Neural crest cell (in vitro differentiated cells): Measurements from ENCODE around the gene CDKN2A. TPM values are rescaled to one million over a fixed set of nuclear protein-coding genes. Genes with fewer than 3 reads are reported as not detected.

Source experiments
- DNase-seq: peaks from one replicate; pipeline ENCODE4 v3.0.0; 2021; ENCODE audit warnings: low read depth, mixed read lengths, low spot score
- H3K27ac Mint-ChIP-seq: one replicate; pipeline ENCODE4 v1.8.0; 2021; ENCODE audit warnings: mild to moderate bottlenecking, mixed read lengths; ENCODE audit not compliant: unreplicated experiment
- H3K27me3 Mint-ChIP-seq: 2 replicates; pipeline ENCODE4 v1.8.0; 2021; ENCODE audit warnings: low read depth, mild to moderate bottlenecking, mixed read lengths
- H3K36me3 Mint-ChIP-seq: 2 replicates; pipeline ENCODE4 v1.8.0; 2021; ENCODE audit warnings: low read depth, mild to moderate bottlenecking, mixed read lengths
- H3K4me1 Mint-ChIP-seq: 2 replicates; pipeline ENCODE4 v1.8.0; 2021; ENCODE audit warnings: mixed read lengths
- H3K4me3 Mint-ChIP-seq: one replicate; pipeline ENCODE4 v1.8.0; 2021; ENCODE audit warnings: mild to moderate bottlenecking, mixed read lengths
- H3K9me3 Mint-ChIP-seq: 2 replicates; pipeline ENCODE4 v1.8.0; 2021; ENCODE audit warnings: mixed read lengths
- CTCF ChIP-seq: fragments of 200-600 bp; sonication (generic); conservative IDR thresholded peaks from 2 replicates; pipeline ENCODE4 v1.5.0; 2021; ENCODE audit warnings: antibody characterized with exemption, mild to moderate bottlenecking
- total RNA-seq: library from RNA; stranded (reverse); gene quantifications from 2 replicates; pipeline ENCODE4 v1.2.1, GENCODE V29; 2021

CDKN2A gene
- total RNA-seq, 1 donor from 2014 or later, result 0.68 TPM

- H3K27me3 Mint-ChIP-seq, result no peaks in the 10 kb centered on the region
- peaks cover 17% of the 10 kb centered on the region for H3K36me3 Mint-ChIP-seq
- no peak overlapping the region for H3K4me3 Mint-ChIP-seq
These were observed 60.3 kb downstream of the CDKN2A start for GRCh38 chr9:21933865-21934264.

GRCh38 chr9:21933281-21933680, 60.9 kb downstream of the CDKN2A start:
- TF ChIP-seq CTCF, result no peak
- Mint-ChIP-seq H3K4me1 (no peaks in the 10 kb centered on the region), H3K27ac (no peak overlapping the region), H3K9me3 (no peaks in the 10 kb centered on the region), H3K36me3 (peaks cover 20% of the 10 kb centered on the region), H3K27me3 (no peaks in the 10 kb centered on the region), H3K4me3 (no peak overlapping the region)
- DNase-seq, result no peak

More at GRCh38 chr9:21933865-21934264, 60.3 kb downstream of the CDKN2A start:
- Mint-ChIP-seq H3K9me3 (no peaks in the 10 kb centered on the region), H3K27ac (no peak overlapping the region), H3K4me1 (no peaks in the 10 kb centered on the region)
- DNase-seq, result no peak
- no peak for TF ChIP-seq CTCF

GRCh38 chr9:21931428-21931827, 62.8 kb downstream of the CDKN2A start:
- no peaks in the 10 kb centered on the region for H3K4me1 Mint-ChIP-seq
- DNase-seq, result no peak
- no peaks in the 10 kb centered on the region for H3K27me3 Mint-ChIP-seq
- H3K36me3 Mint-ChIP-seq, result peaks cover 20% of the 10 kb centered on the region
- no peak overlapping the region for H3K27ac Mint-ChIP-seq
- no peak for TF ChIP-seq CTCF
- H3K4me3 Mint-ChIP-seq, result no peak overlapping the region
- no peaks in the 10 kb centered on the region for H3K9me3 Mint-ChIP-seq

GRCh38 chr9:21927752-21928151, 66.4 kb downstream of the CDKN2A start:
- H3K4me3 Mint-ChIP-seq, result no peak overlapping the region
- peaks cover 4% of the 10 kb centered on the region for H3K9me3 Mint-ChIP-seq
- no peaks in the 10 kb centered on the region for H3K27me3 Mint-ChIP-seq
- H3K36me3 Mint-ChIP-seq, result peaks cover 17% of the 10 kb centered on the region
- H3K4me1 Mint-ChIP-seq, result no peaks in the 10 kb centered on the region
- TF ChIP-seq CTCF, result no peak
- DNase-seq, result no peak
- H3K27ac Mint-ChIP-seq, result no peak overlapping the region

- no peak for DNase-seq
- Mint-ChIP-seq H3K27ac (no peak overlapping the region), H3K27me3 (no peaks in the 10 kb centered on the region), H3K4me3 (no peak overlapping the region), H3K4me1 (no peaks in the 10 kb centered on the region), H3K9me3 (peaks cover 4% of the 10 kb centered on the region), H3K36me3 (peaks cover 7% of the 10 kb centered on the region)
- no peak for TF ChIP-seq CTCF
These were observed 70.5 kb downstream of the CDKN2A start for GRCh38 chr9:21923694-21924093.
